ENCODE measurements around the gene USP25. TPM values are rescaled to one million over a fixed set of nuclear protein-coding genes. Genes with fewer than 3 reads are reported as not detected.

The USP25 gene
- total RNA-seq, 1 experiment from 2014 or later, result 26.1 TPM

- no peak for DNase-seq (ENCODE audit: low read depth, low spot score)
- ATAC-seq, result no peak
- Histone ChIP-seq H3K4me1 (ENCODE audit: control insufficient read depth, insufficient read depth, low read length) (no peaks in the 10 kb centered on the region; the same call in 1 of the 2 replicates), H3K27ac (ENCODE audit: low read length) (no peak overlapping the region), H3K4me3 (ENCODE audit: low read depth in 2 of 2, low read length in 2 of 2) (no peak overlapping the region), H3K36me3 (ENCODE audit: control insufficient read depth, insufficient read depth, low read length) (no peaks in the 10 kb centered on the region; the same call in 1 of the 2 replicates), H3K27me3 (ENCODE audit: control insufficient read depth, insufficient read depth, low read length) (no peaks in the 10 kb centered on the region), H3K9me3 (ENCODE audit: control insufficient read depth, insufficient read depth, low read depth, low read length) (no peaks in the 10 kb centered on the region)
- CTCF ChIA-PET, result interaction anchor here (0.6 kb wide), 1 partner anchor 51 kb away, joined by 11 read pairs; no protein-coding TSS in a partner anchor
- BruUV-seq (replicated peaks), result no TSS peak
- intact Hi-C loops (cut with micrococcal nuclease; ENCODE audit: unreplicated experiment), result no loop called here
- in situ Hi-C loops (cut with HindIII; ENCODE audit: low pct_unique_long_range_greater_than_20kb, low sequenced_read_pairs), result no loop called here
- TF ChIP-seq POLR2AphosphoS5 (IDR thresholded peaks at IDR 0.05; ENCODE audit: low read depth, low read length) (no peak), TCF7L2 (IDR thresholded peaks at IDR 0.05; ENCODE audit: low read depth, low read length) (no peak), REST (IDR thresholded peaks at IDR 0.05; ENCODE audit: insufficient read depth in 1 of 2, low read depth in 2 of 2, low read length in 1 of 2) (no peak), SIN3A (IDR thresholded peaks at IDR 0.05; ENCODE audit: borderline replicate concordance, insufficient read depth, low read depth, low read length) (no peak), CTCF (IDR thresholded peaks at IDR 0.05) (no peak)
- POLR2A ChIA-PET, result no interaction called here
Observed at GRCh38 chr21:15763359-15763758, 33.6 kb downstream of the USP25 start.

DNA sequence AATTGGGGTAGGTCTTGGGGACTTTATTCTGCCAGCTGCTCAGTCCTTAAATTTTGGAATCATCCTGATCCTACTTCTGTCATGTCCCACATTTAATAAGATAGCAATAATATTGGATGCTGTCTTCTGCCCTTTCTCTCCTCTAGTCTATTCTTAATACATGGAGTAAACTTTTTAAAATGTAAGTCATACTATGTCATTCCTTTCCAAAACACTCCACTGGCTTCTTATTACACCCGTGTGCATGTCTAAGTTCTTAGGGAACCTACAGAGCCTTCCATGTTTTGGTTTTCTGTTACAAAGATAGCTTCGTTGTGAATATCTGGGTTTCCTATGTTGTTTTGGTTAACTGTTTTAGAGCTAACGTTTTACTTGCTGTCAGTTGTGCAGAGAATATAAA, 35.1 kb downstream of the USP25 start:
- H3K4me3 ChIP-seq (ENCODE audit: low read depth in 2 of 2, low read length in 2 of 2), result no peak overlapping the region
- no TSS peak for BruUV-seq (replicated peaks)
- in situ Hi-C loops (cut with HindIII; ENCODE audit: low pct_unique_long_range_greater_than_20kb, low sequenced_read_pairs), result no loop called here
- no peak for DNase-seq (ENCODE audit: low read depth, low spot score)
- ChIA-PET CTCF (no interaction called here), POLR2A (no interaction called here)
- ATAC-seq, result no peak
- no peak overlapping the region for H3K27ac ChIP-seq (ENCODE audit: low read length)
- intact Hi-C loops (cut with micrococcal nuclease; ENCODE audit: unreplicated experiment), result no loop called here
- no peaks in the 10 kb centered on the region; the same call in 1 of the 2 replicates for H3K36me3 ChIP-seq (ENCODE audit: control insufficient read depth, insufficient read depth, low read length)
- H3K9me3 ChIP-seq (ENCODE audit: control insufficient read depth, insufficient read depth, low read depth, low read length), result no peaks in the 10 kb centered on the region
- TF ChIP-seq SIN3A (IDR thresholded peaks at IDR 0.05; ENCODE audit: borderline replicate concordance, insufficient read depth, low read depth, low read length), result no peak
- TF ChIP-seq REST (IDR thresholded peaks at IDR 0.05; ENCODE audit: insufficient read depth in 1 of 2, low read depth in 2 of 2, low read length in 1 of 2), result no peak
- no peak for TF ChIP-seq TCF7L2 (IDR thresholded peaks at IDR 0.05; ENCODE audit: low read depth, low read length)
- H3K27me3 ChIP-seq (ENCODE audit: control insufficient read depth, insufficient read depth, low read length), result no peaks in the 10 kb centered on the region
- H3K4me1 ChIP-seq (ENCODE audit: control insufficient read depth, insufficient read depth, low read length), result no peaks in the 10 kb centered on the region; the same call in 1 of the 2 replicates

Data from Panc1 (cell line).